ENCODE measurements around the gene MBP.

Gene MBP

DNA sequence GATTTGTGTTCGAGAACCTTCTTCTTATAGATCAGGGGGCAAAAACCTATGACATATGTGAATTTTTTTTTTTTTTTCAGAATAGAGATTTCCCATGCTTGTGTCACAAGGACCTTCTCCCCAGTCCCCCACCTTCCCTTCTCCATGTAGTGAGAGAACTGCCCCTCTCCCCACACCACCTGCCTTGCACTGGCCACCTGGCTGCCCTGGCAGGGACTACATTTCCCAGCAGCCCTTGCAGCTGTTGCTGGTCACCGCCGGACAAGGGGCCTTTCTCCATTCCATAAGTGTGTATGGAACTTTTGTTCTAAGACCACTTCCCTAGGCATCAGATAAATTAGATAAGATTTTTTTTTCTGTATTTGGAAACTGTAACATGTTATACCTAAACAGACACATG is 22.2 kb downstream of the MBP start:
- Histone ChIP-seq H3K4me2 (ENCODE audit: low read length) (no peak overlapping the region), H3K79me1 (ENCODE audit: low read length) (no peaks in the 10 kb centered on the region), H3K4ac (ENCODE audit: low read depth, low read length) (no peak overlapping the region), H4K5ac (ENCODE audit: low read length) (no peak overlapping the region), H2AK5ac (ENCODE audit: low read length) (no peak overlapping the region), H3K4me1 (ENCODE audit: control insufficient read depth, low read depth, low read length) (peaks cover 7% of the 10 kb centered on the region), H3K27me3 (ENCODE audit: insufficient read depth, low read length, poor library complexity) (no peaks in the 10 kb centered on the region), H3K4me3 (ENCODE audit: low read length) (no peak overlapping the region), H3K79me2 (ENCODE audit: control insufficient read depth, insufficient read depth, low read length) (no peaks in the 10 kb centered on the region), H4K8ac (ENCODE audit: low read depth, low read length) (no peak overlapping the region), H2BK5ac (ENCODE audit: low read length) (no peak overlapping the region), H3K27ac (ENCODE audit: low read depth, low read length) (no peak overlapping the region), H3K36me3 (ENCODE audit: control insufficient read depth, insufficient read depth, low read length) (no peaks in the 10 kb centered on the region), H2BK120ac (ENCODE audit: low read depth, low read length) (no peak overlapping the region), H3K9ac (ENCODE audit: low read length) (no peak overlapping the region), H3K18ac (ENCODE audit: low read length) (no peak overlapping the region), H3K56ac (ENCODE audit: low read length) (no peak overlapping the region), H3K23ac (ENCODE audit: low read length) (no peak overlapping the region), H2BK15ac (replicated peaks; ENCODE audit: low read depth) (no peak overlapping the region)
- no peak for DNase-seq
- no CpG with 5 or more reads among the region's 3 CpGs for WGBS (ENCODE audit: extremely low coverage, insufficient coverage, low lambda C conversion rate)

- Histone ChIP-seq H3K56ac (ENCODE audit: low read length) (no peak overlapping the region), H3K4ac (ENCODE audit: low read depth, low read length) (no peak overlapping the region), H2BK120ac (ENCODE audit: low read depth, low read length) (no peak overlapping the region), H3K18ac (ENCODE audit: low read length) (no peak overlapping the region), H3K27ac (ENCODE audit: low read depth, low read length) (no peak overlapping the region), H4K5ac (ENCODE audit: low read length) (no peak overlapping the region), H2BK15ac (replicated peaks; ENCODE audit: low read depth) (no peak overlapping the region), H2BK5ac (ENCODE audit: low read length) (no peak overlapping the region), H2AK5ac (ENCODE audit: low read length) (no peak overlapping the region), H3K27me3 (ENCODE audit: insufficient read depth, low read length, poor library complexity) (no peaks in the 10 kb centered on the region), H3K9ac (ENCODE audit: low read length) (no peak overlapping the region), H3K4me2 (ENCODE audit: low read length) (no peak overlapping the region), H3K4me3 (ENCODE audit: low read length) (no peak overlapping the region), H3K4me1 (ENCODE audit: control insufficient read depth, low read depth, low read length) (peaks cover 7% of the 10 kb centered on the region), H3K36me3 (ENCODE audit: control insufficient read depth, insufficient read depth, low read length) (no peaks in the 10 kb centered on the region), H4K8ac (ENCODE audit: low read depth, low read length) (no peak overlapping the region), H3K23ac (ENCODE audit: low read length) (no peak overlapping the region), H3K79me1 (ENCODE audit: low read length) (no peaks in the 10 kb centered on the region), H3K79me2 (ENCODE audit: control insufficient read depth, insufficient read depth, low read length) (no peaks in the 10 kb centered on the region)
- no peak for DNase-seq
- WGBS (ENCODE audit: extremely low coverage, insufficient coverage, low lambda C conversion rate) = no CpG with 5 or more reads among the region's 5 CpGs
These were observed 22.9 kb downstream of the MBP start for GRCh38 chr18:77109648-77110019.

- H3K27ac ChIP-seq (ENCODE audit: low read depth, low read length) = no peak overlapping the region
- no peaks in the 10 kb centered on the region for H3K79me2 ChIP-seq (ENCODE audit: control insufficient read depth, insufficient read depth, low read length)
- H2BK15ac ChIP-seq (replicated peaks; ENCODE audit: low read depth) = no peak overlapping the region
- no peaks in the 10 kb centered on the region for H3K27me3 ChIP-seq (ENCODE audit: insufficient read depth, low read length, poor library complexity)
- H3K56ac ChIP-seq (ENCODE audit: low read length) = no peak overlapping the region
- H3K4me2 ChIP-seq (ENCODE audit: low read length) = no peak overlapping the region
- H3K4me1 ChIP-seq (ENCODE audit: control insufficient read depth, low read depth, low read length) = peaks cover 4% of the 10 kb centered on the region
- H4K8ac ChIP-seq (ENCODE audit: low read depth, low read length) = no peak overlapping the region
- no peak overlapping the region for H2BK5ac ChIP-seq (ENCODE audit: low read length)
- no peak overlapping the region for H3K23ac ChIP-seq (ENCODE audit: low read length)
- no peak overlapping the region for H3K4ac ChIP-seq (ENCODE audit: low read depth, low read length)
- no peaks in the 10 kb centered on the region for H3K79me1 ChIP-seq (ENCODE audit: low read length)
- H3K9ac ChIP-seq (ENCODE audit: low read length) = no peak overlapping the region
- no peak overlapping the region for H3K4me3 ChIP-seq (ENCODE audit: low read length)
- H2AK5ac ChIP-seq (ENCODE audit: low read length) = no peak overlapping the region
- H3K18ac ChIP-seq (ENCODE audit: low read length) = no peak overlapping the region
- no peaks in the 10 kb centered on the region for H3K36me3 ChIP-seq (ENCODE audit: control insufficient read depth, insufficient read depth, low read length)
- no peak overlapping the region for H2BK120ac ChIP-seq (ENCODE audit: low read depth, low read length)
- no peak for DNase-seq
- H4K5ac ChIP-seq (ENCODE audit: low read length) = no peak overlapping the region
- WGBS (ENCODE audit: extremely low coverage, insufficient coverage, low lambda C conversion rate) = no CpG with 5 or more reads among the region's 7 CpGs
These were observed 23.5 kb downstream of the MBP start for GRCh38 chr18:77108821-77109647.

- Histone ChIP-seq H3K4me1 (ENCODE audit: control insufficient read depth, low read depth, low read length) (no peaks in the 10 kb centered on the region), H2BK5ac (ENCODE audit: low read length) (no peak overlapping the region), H3K18ac (ENCODE audit: low read length) (no peak overlapping the region), H3K27ac (ENCODE audit: low read depth, low read length) (no peak overlapping the region), H3K36me3 (ENCODE audit: control insufficient read depth, insufficient read depth, low read length) (no peaks in the 10 kb centered on the region), H3K4me2 (ENCODE audit: low read length) (no peak overlapping the region), H3K79me2 (ENCODE audit: control insufficient read depth, insufficient read depth, low read length) (no peaks in the 10 kb centered on the region), H3K4me3 (ENCODE audit: low read length) (no peak overlapping the region), H2BK15ac (replicated peaks; ENCODE audit: low read depth) (no peak overlapping the region), H3K56ac (ENCODE audit: low read length) (no peak overlapping the region), H3K4ac (ENCODE audit: low read depth, low read length) (no peak overlapping the region), H3K27me3 (ENCODE audit: insufficient read depth, low read length, poor library complexity) (no peaks in the 10 kb centered on the region), H3K79me1 (ENCODE audit: low read length) (no peaks in the 10 kb centered on the region), H3K9ac (ENCODE audit: low read length) (no peak overlapping the region), H4K5ac (ENCODE audit: low read length) (no peak overlapping the region), H2AK5ac (ENCODE audit: low read length) (no peak overlapping the region), H2BK120ac (ENCODE audit: low read depth, low read length) (no peak overlapping the region), H4K8ac (ENCODE audit: low read depth, low read length) (no peak overlapping the region), H3K23ac (ENCODE audit: low read length) (no peak overlapping the region)
- WGBS (ENCODE audit: extremely low coverage, insufficient coverage, low lambda C conversion rate) = no CpG with 5 or more reads among the region's 13 CpGs
- no peak for DNase-seq
These were observed 24.4 kb downstream of the MBP start for GRCh38 chr18:77108001-77108692.

- no peak overlapping the region for H2AK5ac ChIP-seq (ENCODE audit: low read length)
- no peak overlapping the region for H3K27ac ChIP-seq (ENCODE audit: low read depth, low read length)
- no peak for DNase-seq
- no peaks in the 10 kb centered on the region for H3K36me3 ChIP-seq (ENCODE audit: control insufficient read depth, insufficient read depth, low read length)
- H3K4ac ChIP-seq (ENCODE audit: low read depth, low read length) = no peak overlapping the region
- H3K56ac ChIP-seq (ENCODE audit: low read length) = no peak overlapping the region
- no peak overlapping the region for H4K5ac ChIP-seq (ENCODE audit: low read length)
- no peak overlapping the region for H2BK15ac ChIP-seq (replicated peaks; ENCODE audit: low read depth)
- no peaks in the 10 kb centered on the region for H3K27me3 ChIP-seq (ENCODE audit: insufficient read depth, low read length, poor library complexity)
- no peaks in the 10 kb centered on the region for H3K79me1 ChIP-seq (ENCODE audit: low read length)
- no peak overlapping the region for H3K18ac ChIP-seq (ENCODE audit: low read length)
- WGBS (ENCODE audit: extremely low coverage, insufficient coverage, low lambda C conversion rate) = no CpG with 5 or more reads among the region's 5 CpGs
- H2BK120ac ChIP-seq (ENCODE audit: low read depth, low read length) = no peak overlapping the region
- no peak overlapping the region for H3K23ac ChIP-seq (ENCODE audit: low read length)
- H3K4me3 ChIP-seq (ENCODE audit: low read length) = no peak overlapping the region
- no peak overlapping the region for H2BK5ac ChIP-seq (ENCODE audit: low read length)
- H3K4me1 ChIP-seq (ENCODE audit: control insufficient read depth, low read depth, low read length) = no peaks in the 10 kb centered on the region
- H3K79me2 ChIP-seq (ENCODE audit: control insufficient read depth, insufficient read depth, low read length) = no peaks in the 10 kb centered on the region
- no peak overlapping the region for H4K8ac ChIP-seq (ENCODE audit: low read depth, low read length)
- no peak overlapping the region for H3K4me2 ChIP-seq (ENCODE audit: low read length)
- H3K9ac ChIP-seq (ENCODE audit: low read length) = no peak overlapping the region
These were observed 25.3 kb downstream of the MBP start for GRCh38 chr18:77107292-77107691.

Measured in mesendoderm (in vitro differentiated cells).